CD4-positive, alpha-beta T cell treated with Interleukin-15 for 1 hour (primary cell): Measurements from ENCODE around the gene TAF1B.

Experiments
- DNase-seq: peaks from one replicate; pipeline ENCODE4 v3.0.0-alpha.2; 2020

The TAF1B gene

GRCh38 chr2:9945596-9945995 lies 102.3 kb downstream of the TAF1B start:
- DNase-seq = no peak

GRCh38 chr2:9946076-9946475 lies 102.8 kb downstream of the TAF1B start:
- DNase-seq = no peak

GRCh38 chr2:9946818-9947217 lies 103.5 kb downstream of the TAF1B start:
- DNase-seq = no peak

DNA sequence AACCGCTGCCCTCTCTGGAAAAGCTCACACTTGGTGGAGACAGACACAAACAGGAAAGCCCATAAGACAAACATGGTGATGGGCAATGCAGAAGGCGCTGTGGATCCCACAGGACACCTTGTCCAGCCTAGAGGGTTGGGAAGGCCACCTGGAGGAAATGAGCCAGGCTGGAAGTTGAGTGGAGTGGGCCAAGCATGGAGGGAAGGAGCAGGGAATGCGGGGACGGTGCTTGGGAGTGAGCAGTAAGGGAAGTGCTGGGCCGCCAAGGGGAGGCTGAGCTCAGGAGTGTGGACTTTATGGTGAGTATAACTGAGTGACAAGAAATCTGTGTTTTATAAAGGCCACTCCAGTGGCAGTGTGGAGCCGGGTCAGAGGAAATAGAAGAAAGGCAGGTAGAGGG lies 105.4 kb downstream of the TAF1B start:
- no peak for DNase-seq

GRCh38 chr2:9949239-9949991 lies 106.1 kb downstream of the TAF1B start:
- DNase-seq = no peak

GRCh38 chr2:9949992-9950520 lies 106.8 kb downstream of the TAF1B start:
- DNase-seq = no peak

DNA sequence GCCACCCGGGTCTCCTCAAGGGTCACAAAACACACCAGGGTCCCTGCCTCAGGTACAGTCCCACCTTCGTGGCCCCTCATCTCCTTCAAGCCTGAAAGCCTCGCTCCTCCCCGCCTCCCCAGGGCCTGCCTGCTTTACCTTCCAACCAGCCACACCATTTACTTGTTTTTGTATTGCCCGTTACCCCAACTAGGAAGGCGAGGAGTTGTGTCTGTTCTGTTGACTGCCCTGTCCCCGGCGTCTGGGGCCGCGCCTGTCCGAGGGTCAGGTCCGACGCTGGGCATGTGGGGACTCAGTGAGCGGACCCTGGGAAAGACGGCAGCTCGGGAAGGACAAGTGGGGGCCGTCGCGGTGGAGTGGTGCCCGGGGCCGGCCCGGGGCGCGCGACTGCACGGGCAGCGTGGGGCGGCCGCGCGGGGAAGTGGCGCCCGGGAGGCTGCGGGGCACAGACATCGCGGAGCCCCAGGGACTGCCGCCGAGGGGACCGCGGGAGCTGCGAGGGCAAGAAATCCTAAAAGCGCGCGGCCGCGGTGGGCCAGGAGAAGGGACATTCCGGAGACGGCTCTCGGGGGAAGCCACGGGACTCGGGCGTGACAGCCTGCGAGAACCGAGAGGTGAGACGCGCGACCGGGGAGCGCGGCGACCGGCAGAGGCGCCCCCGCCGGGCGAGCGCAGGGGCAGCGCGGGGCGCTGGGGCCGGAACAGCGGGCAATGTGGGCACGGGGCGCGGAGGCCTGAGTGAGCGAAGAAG lies 107.4 kb downstream of the TAF1B start:
- DNase-seq = no peak

DNA sequence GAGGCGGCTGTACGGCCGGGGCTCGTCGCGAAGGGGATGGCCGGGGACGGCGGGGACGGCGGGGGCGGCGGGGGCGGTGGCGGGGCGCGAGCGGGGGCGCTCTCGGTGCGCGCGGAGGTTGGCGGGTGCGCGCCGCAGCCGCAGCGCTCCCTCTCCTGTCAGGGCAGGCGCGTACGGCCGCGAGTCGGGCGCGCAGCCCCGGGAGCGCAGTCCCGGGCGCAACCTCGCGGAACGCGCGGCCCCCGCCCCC lies 107.9 kb downstream of the TAF1B start:
- no peak for DNase-seq

DNA sequence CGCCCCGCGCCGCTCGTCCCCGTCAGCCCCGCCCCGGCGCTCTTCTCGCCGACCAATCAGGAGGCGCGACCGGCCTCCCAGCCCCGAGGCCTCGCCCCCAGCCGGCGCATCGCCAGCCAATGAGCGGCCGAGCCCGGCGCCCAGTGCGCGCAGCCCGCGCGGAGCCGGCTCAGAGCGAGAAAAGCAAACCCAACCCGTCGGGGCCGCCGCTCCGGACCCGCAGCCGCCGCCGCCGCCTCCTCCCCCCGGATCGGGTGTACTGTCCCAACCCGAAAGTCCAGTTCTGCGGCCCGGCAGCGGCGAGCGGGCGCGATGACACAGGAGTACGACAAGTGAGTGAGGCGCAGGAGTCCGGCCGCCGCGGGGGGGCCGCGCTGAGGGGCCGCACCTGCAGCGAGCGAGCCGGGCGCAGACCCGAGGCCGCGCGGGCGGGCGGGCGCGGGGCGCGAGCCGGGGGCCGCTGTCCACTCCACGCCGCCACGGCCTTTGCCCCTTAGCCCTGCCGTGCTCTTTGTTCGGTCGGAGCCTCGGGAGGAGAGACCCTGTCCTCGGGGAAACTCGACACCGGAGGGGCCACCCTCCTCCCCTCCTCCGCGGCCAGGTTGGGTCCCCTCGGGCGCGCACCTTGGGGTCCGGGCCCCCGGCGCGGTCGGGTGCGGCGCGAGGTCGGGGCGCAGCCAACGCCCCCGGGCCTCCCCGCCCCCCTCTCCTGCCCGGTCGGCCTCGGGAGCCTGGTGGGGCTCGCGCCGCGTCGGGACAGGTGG lies 108.4 kb downstream of the TAF1B start, which contains the start of gene GRHL1:
Gene GRHL1, plus strand, starts transcription at position 172 of the 764 bp plus-strand sequence. Its CDS starts 141 bp downstream, at position 313.
- DNase-seq = peak; percentile 92

GRCh38 chr2:9952286-9952737 lies 109.0 kb downstream of the TAF1B start:
- DNase-seq = no peak

- no peak for DNase-seq
Measured at GRCh38 chr2:9952856-9953503, 109.7 kb downstream of the TAF1B start.

DNA sequence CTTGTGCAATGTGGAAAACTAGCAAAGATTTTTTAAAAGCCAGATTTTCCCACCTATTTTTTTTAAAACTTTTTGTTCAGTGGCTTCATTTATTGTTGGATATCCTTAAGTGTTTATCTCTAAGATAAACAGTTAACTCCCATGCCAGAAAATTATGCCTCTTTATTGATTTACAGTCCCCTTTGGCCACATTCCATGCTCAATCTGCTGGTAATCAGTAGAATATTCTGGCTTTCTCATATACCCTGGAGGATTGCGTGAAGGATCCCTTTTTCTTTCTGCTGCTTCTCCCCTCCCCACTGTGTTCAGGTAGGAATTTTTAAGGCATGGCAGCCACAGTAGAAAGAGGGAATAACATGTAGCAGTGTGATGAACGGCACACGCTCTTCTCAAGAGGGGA lies 110.9 kb downstream of the TAF1B start:
- DNase-seq = no peak

- DNase-seq = no peak
Measured at GRCh38 chr2:9958057-9958456, 114.8 kb downstream of the TAF1B start.

DNA sequence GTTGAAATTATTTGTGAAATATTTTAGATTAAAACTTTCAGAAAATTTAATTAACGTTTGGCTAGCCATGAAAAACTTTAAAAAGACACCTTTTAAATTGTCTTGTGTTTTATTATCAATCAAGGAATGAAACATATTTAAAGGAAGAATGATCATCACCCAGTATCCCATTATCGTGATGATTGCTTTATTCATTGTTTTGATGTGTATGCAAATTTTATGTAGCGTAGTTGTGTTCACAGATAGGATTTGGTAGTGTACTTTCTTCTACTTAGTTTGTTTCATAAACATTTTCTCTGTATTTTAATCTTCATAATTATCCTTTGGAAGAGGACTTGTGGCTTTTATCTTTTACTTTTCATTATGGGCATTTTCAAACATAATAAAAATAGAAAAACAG lies 116.0 kb downstream of the TAF1B start:
- no peak for DNase-seq

GRCh38 chr2:9961013-9961412 lies 117.7 kb downstream of the TAF1B start:
- no peak for DNase-seq

- DNase-seq = no peak
Measured at GRCh38 chr2:9964334-9964980, 121.2 kb downstream of the TAF1B start.

- DNase-seq = no peak
Measured at GRCh38 chr2:9965119-9965822, 122.0 kb downstream of the TAF1B start.

GRCh38 chr2:9966491-9967022 lies 123.3 kb downstream of the TAF1B start:
- no peak for DNase-seq

DNA sequence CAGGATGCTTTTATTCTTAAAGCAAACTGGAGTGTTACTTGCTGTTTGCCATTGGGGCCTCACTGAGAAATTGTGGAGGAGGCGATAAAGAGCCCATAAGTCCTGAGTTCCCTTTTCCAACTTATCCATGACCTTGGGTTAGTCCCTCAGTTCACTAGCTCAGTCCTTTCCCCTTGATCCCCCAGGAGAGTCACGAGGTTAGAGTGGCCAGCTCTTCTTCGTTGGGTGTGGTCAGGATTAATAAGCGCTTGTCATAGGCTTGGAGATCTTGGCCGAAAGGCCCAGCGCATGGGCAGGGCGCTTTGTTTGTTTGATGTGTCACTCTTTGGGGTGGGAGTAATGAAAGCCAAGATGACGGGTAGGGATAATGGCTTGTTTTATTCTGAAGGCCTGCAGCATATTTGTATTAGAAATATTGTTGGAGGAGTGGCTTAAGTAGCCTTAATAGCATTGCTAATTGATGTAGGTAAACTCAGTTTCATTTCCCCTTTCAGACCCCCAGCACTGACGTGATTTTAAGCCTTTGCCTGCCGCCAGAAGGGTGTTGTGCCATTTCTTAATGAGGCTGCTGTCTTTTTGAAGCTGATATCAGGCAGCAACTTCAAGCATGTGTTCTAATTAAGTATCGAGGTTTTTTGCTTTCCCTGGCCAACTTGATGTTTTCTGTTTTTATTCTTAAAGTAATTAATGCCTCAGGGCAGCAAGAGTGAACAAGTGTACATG lies 123.9 kb downstream of the TAF1B start:
- no peak for DNase-seq

GRCh38 chr2:9968553-9969497 lies 125.6 kb downstream of the TAF1B start:
- no peak for DNase-seq
